NCI-H2196 treated with DMSO at 0.1 percent for 48 hours (cell line): ENCODE results near the gene RBM34.

Experiments used
- DNase-seq: peaks from one replicate; lab custom pipeline; 2025; ENCODE audit not compliant: unreplicated experiment; lab: John Stamatoyannopoulos, UW

Gene RBM34

DNA sequence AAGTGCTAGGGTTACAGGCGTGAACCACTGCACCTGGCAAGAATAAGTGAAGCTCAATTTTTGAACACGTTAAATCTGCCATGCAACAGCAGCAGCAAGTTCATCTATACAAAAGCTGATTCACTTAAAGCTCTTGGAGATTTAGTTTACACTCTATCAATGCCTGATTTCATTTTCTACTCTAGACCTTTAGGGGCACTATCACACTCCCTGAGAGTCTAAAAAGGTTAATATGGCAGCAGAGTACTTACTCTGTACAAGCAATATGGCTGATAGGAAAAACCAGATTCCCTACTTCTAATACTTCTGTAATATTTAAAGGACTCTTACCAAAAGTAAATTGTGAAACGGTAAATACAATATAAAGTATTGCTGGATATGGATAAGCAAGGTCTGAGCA, 4.8 kb downstream of the RBM34 start:
- DNase-seq, result no peak

- DNase-seq, result no peak
Observed at GRCh38 chr1:235152235-235152634, 8.8 kb downstream of the RBM34 start.

- DNase-seq, result no peak
Observed at GRCh38 chr1:235151033-235151432, 10.0 kb downstream of the RBM34 start.

DNA sequence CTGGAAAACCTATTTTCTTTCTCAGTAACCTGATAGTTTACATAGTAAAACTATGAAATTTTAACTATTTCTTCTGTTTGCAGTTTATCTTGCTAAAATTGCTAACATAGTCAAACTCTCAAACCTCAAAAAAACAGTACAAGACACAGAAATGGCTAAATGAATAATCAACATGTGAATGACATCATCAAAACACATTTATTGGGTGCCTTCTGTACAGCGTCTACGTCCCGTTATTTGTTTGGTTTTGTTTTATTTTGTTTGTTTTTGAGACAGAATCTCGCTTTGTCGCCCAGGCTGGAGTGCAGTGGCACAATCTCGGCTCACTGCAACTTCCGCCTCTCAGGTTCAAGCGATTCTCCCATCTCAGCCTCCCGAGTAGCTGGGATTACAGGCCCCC, 11.2 kb downstream of the RBM34 start:
- no peak for DNase-seq

- no peak for DNase-seq
Observed at GRCh38 chr1:235147269-235147668, 13.8 kb downstream of the RBM34 start.

DNA sequence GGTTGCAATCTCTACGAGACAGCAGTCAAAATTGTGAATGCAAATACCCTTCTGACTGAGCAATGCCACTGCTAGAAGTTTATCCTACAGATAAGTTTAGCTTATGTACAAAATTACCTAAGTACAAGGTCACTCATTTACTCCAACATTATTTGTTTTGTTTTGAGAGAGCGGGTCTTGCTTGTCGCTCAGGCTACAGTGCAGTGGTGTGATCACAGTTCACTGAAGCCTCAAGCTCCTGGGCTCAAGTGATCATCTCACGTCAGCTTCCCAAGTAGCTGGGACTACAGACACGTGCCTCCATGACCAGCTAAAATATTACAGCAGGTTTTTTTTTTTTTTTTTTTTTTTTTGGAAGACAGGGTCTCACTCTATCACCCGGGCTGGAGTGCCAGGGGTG, 15.4 kb downstream of the RBM34 start:
- no peak for DNase-seq

GRCh38 chr1:235142991-235143390, 18.1 kb downstream of the RBM34 start:
- no peak for DNase-seq

DNA sequence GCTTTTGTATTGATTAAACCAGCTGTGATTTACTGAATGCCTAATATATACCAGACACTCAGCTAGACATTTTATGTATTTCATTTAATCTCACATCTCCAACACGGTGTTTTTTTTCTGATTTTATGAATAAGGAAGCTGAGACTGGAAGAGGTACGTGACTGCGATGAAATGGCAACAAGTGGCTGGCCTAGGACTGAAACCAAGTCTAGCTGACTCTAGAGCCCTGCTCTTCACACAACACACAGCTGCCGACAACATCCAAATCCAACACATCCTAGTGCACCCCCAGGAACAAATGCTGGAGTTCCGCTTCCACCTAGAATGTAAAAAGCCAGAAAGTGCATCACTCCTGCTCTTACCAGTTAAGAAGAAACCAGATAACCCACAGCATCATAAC, 21.7 kb downstream of the RBM34 start:
- no peak for DNase-seq

DNA sequence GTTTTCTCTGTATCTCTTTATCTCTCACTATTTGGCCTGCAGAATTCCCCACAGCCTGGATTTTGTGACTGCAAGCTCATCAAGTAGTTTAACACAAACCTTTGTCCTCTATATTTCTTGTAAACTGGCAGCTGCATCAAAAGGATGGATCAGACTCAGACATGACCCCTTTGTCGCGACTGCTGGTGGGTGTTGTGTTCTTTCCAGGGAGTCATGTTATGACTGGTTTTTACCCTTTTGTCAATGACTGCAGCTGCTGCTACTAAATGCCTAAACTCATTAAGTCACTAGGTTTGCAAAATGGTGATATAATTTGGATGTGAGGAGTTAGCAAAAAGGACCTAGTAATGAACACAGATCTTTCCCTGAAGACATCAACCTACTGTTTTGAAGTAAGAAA, 22.2 kb downstream of the RBM34 start:
- DNase-seq, result no peak

- DNase-seq, result no peak
Observed at GRCh38 chr1:235136111-235136510, 24.9 kb downstream of the RBM34 start.

- no peak for DNase-seq
Observed at GRCh38 chr1:235134171-235134570, 26.9 kb downstream of the RBM34 start.

DNA sequence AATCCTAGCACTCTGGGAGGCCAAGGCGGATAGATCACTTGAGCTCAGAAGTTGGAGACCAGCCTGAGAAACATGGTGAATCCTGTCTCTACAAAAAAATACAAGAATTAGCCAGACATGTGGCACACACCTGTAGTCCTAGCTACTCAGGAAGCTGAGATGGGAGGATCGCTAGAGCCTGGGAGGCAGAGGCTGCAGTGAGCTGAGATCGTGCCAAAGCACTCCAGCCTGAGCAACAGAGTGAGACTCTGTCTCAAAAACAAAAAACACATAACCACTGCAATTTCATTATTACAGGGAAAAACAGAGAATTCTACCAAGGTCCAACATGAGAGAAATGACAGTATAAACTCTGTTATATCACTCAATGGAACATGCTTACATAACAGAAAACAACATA, 28.0 kb downstream of the RBM34 start:
- DNase-seq, result no peak

GRCh38 chr1:235131961-235132360, 29.1 kb downstream of the RBM34 start:
- DNase-seq, result no peak

DNA sequence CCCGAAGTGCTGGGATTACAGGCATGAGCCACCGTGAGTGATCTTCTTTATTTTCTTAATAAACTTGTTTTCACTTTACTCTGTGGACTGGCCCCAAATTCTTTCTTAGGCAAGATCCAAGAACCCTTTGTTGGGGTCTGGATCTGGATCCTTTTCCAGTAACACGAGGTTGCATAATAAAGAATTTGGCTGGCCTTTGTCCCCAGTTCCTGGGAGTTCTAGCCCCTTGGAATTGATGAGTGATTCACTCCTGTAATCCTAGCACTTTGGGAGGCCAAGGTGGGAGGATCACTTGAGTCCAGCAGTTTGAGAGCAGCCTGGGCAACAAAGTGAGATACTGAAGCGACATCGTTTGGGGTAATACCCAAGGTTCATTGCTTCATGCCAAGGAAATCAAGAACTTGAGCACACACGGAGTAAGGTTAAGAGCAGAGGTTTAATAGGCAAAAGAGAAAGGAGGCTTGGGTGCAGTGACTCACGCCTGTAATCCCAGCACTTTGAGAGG, 30.2 kb downstream of the RBM34 start:
- no peak for DNase-seq

DNA sequence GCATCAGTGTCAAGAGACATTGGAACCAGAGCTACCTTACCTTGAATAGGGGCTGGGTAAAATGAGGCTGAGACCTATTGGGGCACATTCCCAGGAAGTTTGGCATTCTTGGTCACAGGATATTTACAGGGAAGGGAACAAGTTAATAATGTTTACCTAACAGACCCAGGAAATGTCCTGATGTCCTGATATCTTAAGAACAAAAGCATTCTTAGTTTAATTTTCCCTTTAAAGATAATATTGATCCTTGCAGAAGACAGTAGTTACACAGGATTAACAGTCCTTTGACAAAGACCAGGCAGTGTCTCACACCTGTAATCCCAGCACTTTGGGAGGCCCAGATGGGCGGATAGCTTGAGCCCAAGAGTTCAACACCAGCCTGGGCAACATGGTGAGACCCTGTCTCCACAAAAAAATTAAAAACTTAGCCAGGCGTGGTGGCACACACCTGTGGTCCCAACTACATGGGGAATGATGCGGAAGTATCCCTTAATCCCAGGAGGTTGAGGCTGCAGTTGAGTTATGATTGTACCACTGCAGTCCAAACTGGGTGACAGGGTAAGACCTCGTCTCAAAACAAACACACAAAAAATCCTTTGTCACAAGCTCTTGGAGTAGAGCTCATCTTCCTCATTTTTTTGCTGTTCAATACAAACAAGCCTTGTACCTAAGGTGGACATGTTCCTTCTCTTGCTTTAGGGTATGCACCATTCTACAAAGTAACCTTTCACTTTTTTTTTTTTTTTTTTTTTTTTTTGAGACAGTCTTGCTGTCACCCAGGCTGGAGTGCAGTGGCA, 31.1 kb downstream of the RBM34 start:
- no peak for DNase-seq

DNA sequence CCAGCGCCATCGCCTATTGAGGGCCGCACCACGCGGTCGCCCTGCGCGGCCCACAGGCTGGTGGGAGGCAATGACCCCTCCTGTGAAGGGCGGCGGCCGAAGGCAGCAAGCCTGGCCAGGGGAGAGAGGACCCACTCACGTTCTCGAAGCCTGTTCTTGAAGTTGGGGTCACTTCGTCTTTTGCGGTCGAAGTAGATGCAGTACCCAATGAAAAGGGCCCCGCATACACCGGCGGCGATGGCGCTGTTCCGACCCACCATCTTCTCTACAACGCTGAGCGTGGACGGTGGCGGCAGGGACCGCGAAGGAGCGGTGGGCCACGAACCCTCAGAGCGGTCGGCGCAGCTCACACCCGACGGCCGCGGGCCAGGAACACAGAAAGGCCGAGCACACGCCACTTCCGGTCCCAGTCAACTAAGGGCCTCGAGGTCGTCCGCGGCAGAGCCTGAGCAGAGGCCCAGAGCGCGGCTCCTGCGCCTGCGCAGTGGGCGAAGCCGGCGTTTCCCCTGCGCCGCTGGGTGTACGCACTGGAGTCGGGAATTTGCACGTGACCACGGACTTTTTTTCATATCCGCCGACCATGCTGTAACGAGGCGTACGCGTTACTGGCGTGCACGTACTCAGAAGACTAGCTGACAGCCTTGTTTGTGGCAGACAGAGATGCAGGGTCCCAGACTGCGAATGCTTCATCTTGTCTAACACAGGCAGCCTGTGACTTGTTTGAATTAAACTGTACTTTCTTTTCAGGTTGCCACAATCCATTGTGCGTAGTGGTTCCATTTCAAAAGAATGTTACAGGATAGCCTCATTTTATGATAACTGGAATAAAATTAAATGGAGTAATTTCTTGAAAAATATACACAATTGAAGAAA, 32.4 kb downstream of the RBM34 start, which contains the start of gene TOMM20:
Gene TOMM20, minus strand, starts transcription at position 382 of the 873 bp plus-strand sequence. Its CDS starts 122 bp downstream, at position 260.
- peak; percentile 76 for DNase-seq

GRCh38 chr1:235127732-235128455, 33.2 kb downstream of the RBM34 start:
- DNase-seq, result no peak

DNA sequence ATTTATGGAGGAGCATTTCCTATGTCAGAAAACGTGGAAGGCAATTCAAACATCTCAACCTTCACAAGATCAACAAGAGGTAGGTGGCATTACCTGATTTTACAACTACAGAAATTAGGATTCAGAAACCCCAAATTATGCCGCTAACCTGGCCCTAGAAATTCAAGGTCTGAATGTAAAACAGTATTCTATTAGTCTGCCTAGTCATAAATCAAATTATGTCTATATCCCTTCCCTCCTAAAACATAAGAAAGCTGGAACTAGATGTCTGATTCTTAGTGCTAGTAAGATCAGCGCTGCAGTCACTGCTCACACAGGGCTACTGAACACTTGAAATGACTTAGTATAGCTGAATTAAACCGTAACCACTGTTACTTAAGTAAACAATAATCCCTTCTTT, 33.8 kb downstream of the RBM34 start:
- DNase-seq, result no peak

GRCh38 chr1:235124665-235125064, 36.4 kb downstream of the RBM34 start:
- no peak for DNase-seq

DNA sequence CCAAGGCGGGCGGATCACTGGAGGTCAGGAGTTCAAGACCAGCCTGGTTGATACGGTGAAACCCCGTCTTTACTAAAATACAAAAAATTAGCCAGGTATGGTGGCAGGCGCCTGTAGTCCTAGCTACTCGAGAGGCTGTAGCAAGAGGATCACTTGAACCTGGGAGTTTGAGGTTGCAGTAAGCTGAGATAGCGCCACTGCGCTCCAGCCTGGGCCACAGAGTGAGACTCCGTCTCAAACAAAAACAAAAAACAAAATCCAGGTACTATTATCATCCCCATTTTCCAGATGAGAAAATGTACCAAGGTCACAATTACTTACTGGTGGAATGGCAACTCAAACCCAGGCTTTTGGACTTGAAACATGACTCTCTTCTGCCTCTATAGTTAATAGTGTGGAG, 36.9 kb downstream of the RBM34 start:
- DNase-seq, result no peak

- no peak for DNase-seq
Observed at GRCh38 chr1:235122348-235122747, 38.7 kb downstream of the RBM34 start.
